ENCODE measurements around the gene UBE2D3.

The UBE2D3 gene

GRCh38 chr4:102787944-102788343, 39.4 kb downstream of the UBE2D3 start:
- DNase-seq = no peak

- DNase-seq = no peak
Observed at GRCh38 chr4:102787096-102787881, 40.1 kb downstream of the UBE2D3 start.

- no peak for DNase-seq
Observed at GRCh38 chr4:102786279-102786678, 41.1 kb downstream of the UBE2D3 start.

- no peak for DNase-seq
Observed at GRCh38 chr4:102783006-102783405, 44.3 kb downstream of the UBE2D3 start.

GRCh38 chr4:102781570-102781969, 45.8 kb downstream of the UBE2D3 start:
- DNase-seq = no peak

- no peak for DNase-seq
Observed at GRCh38 chr4:102780476-102781144, 46.7 kb downstream of the UBE2D3 start.

- DNase-seq = no peak
Observed at GRCh38 chr4:102779204-102779603, 48.1 kb downstream of the UBE2D3 start.

GRCh38 chr4:102778720-102779119, 48.6 kb downstream of the UBE2D3 start:
- no peak for DNase-seq

GRCh38 chr4:102775805-102776204, 51.5 kb downstream of the UBE2D3 start:
- no peak for DNase-seq

- DNase-seq = no peak
Observed at GRCh38 chr4:102774254-102774653, 53.1 kb downstream of the UBE2D3 start.

GRCh38 chr4:102772738-102773340, 54.5 kb downstream of the UBE2D3 start:
- no peak for DNase-seq

- no peak for DNase-seq
Observed at GRCh38 chr4:102764901-102765300, 62.5 kb downstream of the UBE2D3 start.

- DNase-seq = no peak
Observed at GRCh38 chr4:102761906-102762305, 65.4 kb downstream of the UBE2D3 start.

GRCh38 chr4:102761296-102761701, 66.1 kb downstream of the UBE2D3 start:
- DNase-seq = no peak

GRCh38 chr4:102760645-102761295, 66.6 kb downstream of the UBE2D3 start, which contains the start of gene MANBA:
Gene MANBA, minus strand, starts transcription at chr4:102760968. Its CDS starts 74 bp downstream, at chr4:102760894.
- peak; percentile 26 for DNase-seq

- no peak for DNase-seq
Observed at GRCh38 chr4:102759831-102760644, 67.3 kb downstream of the UBE2D3 start.

GRCh38 chr4:102758241-102759160, 68.8 kb downstream of the UBE2D3 start:
- no peak for DNase-seq

GRCh38 chr4:102757681-102758080, 69.7 kb downstream of the UBE2D3 start:
- DNase-seq = no peak

- no peak for DNase-seq
Observed at GRCh38 chr4:102754044-102754443, 73.3 kb downstream of the UBE2D3 start.

GRCh38 chr4:102751941-102752340, 75.4 kb downstream of the UBE2D3 start:
- DNase-seq = no peak

Data from NCI-H1048 (cell line).